Activated CD8-positive, alpha-beta T cell treated with anti-CD3 and anti-CD28 coated beads for 36 hours (primary cell): ENCODE results near the gene VWA7. TPM values are rescaled to one million over a fixed set of nuclear protein-coding genes. Genes with fewer than 3 reads are reported as not detected.

Experiments
- ATAC-seq: fragments of 200-7000 bp; cut with Tn5 transposase; one replicate; pipeline ENCODE4 v1.10.0; 2021; ENCODE audit warnings: mild to moderate bottlenecking, moderate library complexity
- CTCF ChIA-PET: fragments of 350-600 bp; sonication (Branson Sonifier 250); formaldehyde crosslinking; loops from one replicate; lab custom pipeline; 2021; ENCODE audit warnings: antibody characterized with exemption; lab: Charles Lee
- POLR2A ChIA-PET: fragments of 350-600 bp; sonication (Branson Sonifier 250); formaldehyde crosslinking; loops from one replicate; lab custom pipeline; 2021; ENCODE audit warnings: antibody characterized with exemption; lab: Charles Lee
- DNase-seq: peaks from one replicate; pipeline ENCODE4 v3.0.0-alpha.2; 2020
- H3K27ac Mint-ChIP-seq: one replicate; pipeline ENCODE4 v1.8.0; 2021; ENCODE audit warnings: mild to moderate bottlenecking, mixed read lengths
- H3K27me3 Mint-ChIP-seq: one replicate; pipeline ENCODE4 v1.8.0; 2021; ENCODE audit warnings: mixed read lengths
- H3K36me3 Mint-ChIP-seq: one replicate; pipeline ENCODE4 v1.8.0; 2021; ENCODE audit warnings: low read depth, mixed read lengths
- H3K4me1 Mint-ChIP-seq: one replicate; pipeline ENCODE4 v1.8.0; 2021; ENCODE audit warnings: low read depth, mixed read lengths
- H3K4me3 Mint-ChIP-seq: one replicate; pipeline ENCODE4 v1.8.0; 2021; ENCODE audit warnings: mild to moderate bottlenecking, moderate library complexity, mixed read lengths
- H3K9me3 Mint-ChIP-seq: one replicate; pipeline ENCODE4 v1.8.0; 2021; ENCODE audit warnings: mixed read lengths
- intact Hi-C: fragments of 100-400 bp; cut with micrococcal nuclease; formaldehyde crosslinking; loops from one replicate; pipeline ENCODE4 v1.10.0; 2022
- total RNA-seq, 2 experiments: library from RNA; stranded (reverse); gene quantifications; one replicate each; pipeline ENCODE4 v1.2.3, GENCODE V29; 2021
- TF ChIP-seq, protein P1 (sequence below): fragments of 200-600 bp; IDR thresholded peaks from one replicate; pipeline ENCODE4 v1.8.0; 2022; ENCODE audit warnings: antibody characterized with exemption, mild to moderate bottlenecking

The VWA7 gene
- total RNA-seq, 2 experiments from 2014 or later, result 1.6 TPM

- H3K4me3 Mint-ChIP-seq, result peak within 1 kb of the TSS; percentile 76
- peaks cover 66% of the 10 kb centered on the region for H3K4me1 Mint-ChIP-seq
- CTCF ChIA-PET, result interaction anchor here (1.1 to 6.5 kb wide), 20 partner anchors 10 to 423 kb away, joined by 3 to 35 read pairs (median 5); partner anchors contain the start of genes CLIC1, HSPA1B, LSM2 and LY6G6D
- no peaks in the 10 kb centered on the region for H3K27me3 Mint-ChIP-seq
- H3K27ac Mint-ChIP-seq, result peak within 1 kb of the TSS; percentile 69
- no peaks in the 10 kb centered on the region for H3K9me3 Mint-ChIP-seq
- DNase-seq, result no peak
- TF ChIP-seq, protein P1, sequence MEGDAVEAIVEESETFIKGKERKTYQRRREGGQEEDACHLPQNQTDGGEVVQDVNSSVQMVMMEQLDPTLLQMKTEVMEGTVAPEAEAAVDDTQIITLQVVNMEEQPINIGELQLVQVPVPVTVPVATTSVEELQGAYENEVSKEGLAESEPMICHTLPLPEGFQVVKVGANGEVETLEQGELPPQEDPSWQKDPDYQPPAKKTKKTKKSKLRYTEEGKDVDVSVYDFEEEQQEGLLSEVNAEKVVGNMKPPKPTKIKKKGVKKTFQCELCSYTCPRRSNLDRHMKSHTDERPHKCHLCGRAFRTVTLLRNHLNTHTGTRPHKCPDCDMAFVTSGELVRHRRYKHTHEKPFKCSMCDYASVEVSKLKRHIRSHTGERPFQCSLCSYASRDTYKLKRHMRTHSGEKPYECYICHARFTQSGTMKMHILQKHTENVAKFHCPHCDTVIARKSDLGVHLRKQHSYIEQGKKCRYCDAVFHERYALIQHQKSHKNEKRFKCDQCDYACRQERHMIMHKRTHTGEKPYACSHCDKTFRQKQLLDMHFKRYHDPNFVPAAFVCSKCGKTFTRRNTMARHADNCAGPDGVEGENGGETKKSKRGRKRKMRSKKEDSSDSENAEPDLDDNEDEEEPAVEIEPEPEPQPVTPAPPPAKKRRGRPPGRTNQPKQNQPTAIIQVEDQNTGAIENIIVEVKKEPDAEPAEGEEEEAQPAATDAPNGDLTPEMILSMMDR, result peak; percentile 92
- POLR2A ChIA-PET, result interaction anchor here (0.6 to 3.0 kb wide), 8 partner anchors 9 to 101 kb away, joined by 3 to 11 read pairs (median 4); partner anchors contain the start of genes ABHD16A, BAG6, LY6G6D and MSH5
- ATAC-seq, result peak; percentile 26
- peaks cover 32% of the 10 kb centered on the region for H3K36me3 Mint-ChIP-seq
- intact Hi-C loops, result no loop called here
Measured at GRCh38 chr6:31728767-31729514, 48.2 kb downstream of the VWA7 start, which contains the start of gene DDAH2. DDAH2 (minus strand) TSS chr6:31729299; CDS start chr6:31729161, 138 bp downstream.

DNA sequence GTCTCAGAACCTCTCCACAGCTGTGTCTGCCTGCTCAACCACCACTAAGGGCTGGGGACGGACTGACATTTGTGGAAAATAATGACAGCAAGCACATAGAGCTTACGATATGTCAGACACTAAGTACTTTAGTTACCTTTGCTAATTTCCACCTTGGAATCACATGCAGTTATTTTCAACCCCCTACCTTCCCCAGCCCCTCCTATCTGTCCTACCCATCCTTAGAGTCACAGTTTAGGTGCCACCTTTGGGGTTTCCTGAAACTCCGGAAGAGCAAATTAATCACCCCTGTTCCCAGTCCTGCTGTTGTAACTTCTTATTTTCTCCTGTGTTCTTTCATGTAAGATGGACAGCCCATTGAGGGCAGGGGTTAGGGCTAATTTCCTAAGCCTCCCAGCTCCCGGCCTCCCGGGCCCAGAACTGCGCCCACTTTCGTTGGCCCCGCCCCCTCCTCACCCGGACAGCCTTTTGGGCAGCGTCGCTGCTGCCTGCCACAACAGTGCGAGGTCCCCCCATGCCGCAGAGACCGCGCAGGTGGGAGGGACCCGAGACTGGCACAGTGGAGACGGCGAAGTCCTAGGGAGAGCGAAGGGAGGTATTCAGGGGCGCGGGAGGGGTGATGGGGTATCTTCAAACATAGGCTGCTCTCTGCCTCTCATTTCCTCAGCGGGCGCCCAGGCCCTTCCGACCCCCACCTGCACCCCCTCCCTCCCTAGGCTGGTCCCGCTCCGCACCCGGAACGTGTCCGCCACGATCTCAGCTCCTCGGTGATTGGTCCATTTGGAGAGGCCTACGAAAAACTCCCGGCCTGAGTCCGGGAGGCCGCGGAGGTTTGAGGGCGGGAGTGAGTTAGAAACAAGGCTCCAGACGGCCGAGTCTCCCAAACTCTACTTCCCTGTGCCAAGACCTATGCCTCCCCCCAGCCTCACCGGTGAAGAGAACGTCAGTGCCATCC, 49.1 kb downstream of the VWA7 start:
- Mint-ChIP-seq H3K9me3 (no peaks in the 10 kb centered on the region), H3K36me3 (peaks cover 22% of the 10 kb centered on the region), H3K27me3 (no peaks in the 10 kb centered on the region), H3K4me3 (peak overlapping the region; percentile 36), H3K4me1 (peaks cover 60% of the 10 kb centered on the region), H3K27ac (peak overlapping the region; percentile 19)
- POLR2A ChIA-PET, result interaction anchor here (0.7 to 3.0 kb wide), 9 partner anchors 7 to 63 kb away, joined by 3 to 11 read pairs (median 4); partner anchors contain the start of genes ABHD16A, CLIC1, GPANK1 and LY6G5B
- TF ChIP-seq, protein P1, result no peak
- CTCF ChIA-PET, result interaction anchor here (1.1 to 6.5 kb wide), 6 partner anchors 11 to 100 kb away, joined by 3 to 35 read pairs (median 7); partner anchors contain the start of genes CLIC1, HSPA1B, MSH5 and VARS1
- DNase-seq, result no peak
- intact Hi-C loops, result no loop called here
- ATAC-seq, result peak; percentile 4

DNA sequence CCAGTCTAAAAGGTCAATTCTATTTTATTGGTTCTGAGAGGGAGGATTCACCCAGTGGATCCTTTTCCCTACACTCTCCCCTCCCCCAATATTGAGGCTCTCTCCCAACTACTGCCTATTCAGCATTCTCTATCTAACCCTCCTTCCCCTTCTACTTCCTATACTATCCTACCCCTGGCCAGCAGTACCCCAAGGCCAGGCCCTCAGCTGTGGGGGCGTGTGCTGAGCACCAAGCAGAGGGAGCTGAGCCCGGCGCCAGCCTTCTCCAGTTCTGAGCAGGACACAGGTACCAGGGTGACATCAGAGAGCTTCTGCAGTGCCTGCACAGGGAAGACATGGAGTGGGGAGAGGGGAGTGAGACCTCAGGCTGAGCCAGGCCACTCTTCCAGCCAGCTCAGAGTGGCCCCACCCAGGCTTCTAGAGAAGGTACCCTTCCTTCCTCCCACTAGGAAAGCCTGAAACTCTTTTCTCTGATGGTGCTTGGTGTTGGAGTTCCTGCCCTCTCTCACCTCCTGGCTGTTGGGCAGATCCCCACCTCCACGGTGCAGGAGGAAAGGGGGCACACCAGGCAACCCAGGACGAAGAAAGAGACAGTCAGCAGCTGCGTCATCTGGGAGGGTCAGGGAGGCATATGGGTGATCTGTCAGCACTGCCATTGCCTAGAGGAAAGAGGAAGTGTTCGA, 50.0 kb downstream of the VWA7 start:
- intact Hi-C loops, result no loop called here
- H3K4me3 Mint-ChIP-seq, result peak overlapping the region; percentile 36
- ATAC-seq, result peak; percentile 41
- TF ChIP-seq, protein P1, result no peak
- peaks cover 17% of the 10 kb centered on the region for H3K36me3 Mint-ChIP-seq
- CTCF ChIA-PET, result interaction anchor here (1.0 to 6.5 kb wide), 5 partner anchors 12 to 103 kb away, joined by 3 to 35 read pairs (median 3); partner anchors contain the start of genes CLIC1 and MSH5
- H3K27ac Mint-ChIP-seq, result peak overlapping the region; percentile 44
- POLR2A ChIA-PET, result interaction anchor here (0.7 to 2.0 kb wide), 5 partner anchors 8 to 60 kb away, joined by 3 to 7 read pairs (median 5); partner anchors contain the start of genes ABHD16A and CLIC1
- peaks cover 60% of the 10 kb centered on the region for H3K4me1 Mint-ChIP-seq
- peak; percentile 57 for DNase-seq
- H3K9me3 Mint-ChIP-seq, result no peaks in the 10 kb centered on the region
- H3K27me3 Mint-ChIP-seq, result no peaks in the 10 kb centered on the region

DNA sequence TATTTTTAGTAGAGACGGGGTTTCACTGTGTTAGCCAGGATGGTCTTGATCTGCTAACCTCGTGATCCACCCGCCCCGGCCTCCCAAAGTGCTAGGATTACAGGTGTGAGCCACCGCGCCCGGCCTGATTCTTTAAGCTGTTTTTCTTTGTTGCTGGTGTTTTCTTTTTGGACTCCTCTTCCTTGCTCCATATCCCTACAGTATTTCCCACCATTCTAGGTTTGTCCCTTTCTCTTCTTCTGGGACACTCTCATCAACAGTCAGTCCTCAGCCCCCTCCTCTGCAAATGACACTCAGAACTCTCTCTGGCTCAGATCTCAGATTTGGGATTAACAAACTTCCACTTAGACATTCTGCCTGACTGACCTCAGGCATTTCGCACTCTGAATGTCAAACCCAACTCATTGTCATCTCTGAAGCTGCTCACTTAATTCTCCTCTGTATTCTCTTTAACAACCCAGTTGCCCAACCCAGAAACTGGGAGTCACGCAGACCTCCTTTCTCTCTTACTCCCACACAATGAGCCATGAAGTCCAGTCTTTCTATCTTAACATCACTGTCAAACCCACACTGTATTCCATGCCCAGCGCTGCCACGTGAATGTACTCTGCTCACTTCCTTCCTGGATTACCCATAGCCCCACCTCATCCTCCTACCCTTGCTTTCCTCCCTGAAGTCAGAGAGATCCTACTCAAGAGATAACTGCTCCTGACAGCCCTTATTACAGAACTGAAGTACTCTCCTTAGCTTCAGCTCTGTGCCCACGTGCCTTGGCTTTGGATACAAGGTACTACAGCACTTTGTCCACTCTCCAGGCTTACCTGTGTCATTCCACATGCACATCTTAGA, 51.4 kb downstream of the VWA7 start:
- Mint-ChIP-seq H3K27ac (no peak overlapping the region), H3K27me3 (no peaks in the 10 kb centered on the region), H3K36me3 (peaks cover 8% of the 10 kb centered on the region), H3K9me3 (no peaks in the 10 kb centered on the region), H3K4me1 (peaks cover 54% of the 10 kb centered on the region), H3K4me3 (no peak overlapping the region)
- intact Hi-C loops, result no loop called here
- POLR2A ChIA-PET, result interaction anchor here (1.0 to 2.0 kb wide), 2 partner anchors 11 to 87 kb away, joined by 4 to 7 read pairs; partner anchors contain the start of gene CLIC1
- CTCF ChIA-PET, result interaction anchor here (1.0 to 6.5 kb wide), 5 partner anchors 36 to 105 kb away, joined by 3 to 35 read pairs (median 3); no protein-coding TSS in a partner anchor
- TF ChIP-seq, protein P1, result no peak
- DNase-seq, result no peak
- ATAC-seq, result no peak
